SU-DHL-6 (cell line): ENCODE data around the gene NEU2.

Experiments
- H2AFZ ChIP-seq: fragments of 200-600 bp; sonication (generic); 2 replicates; pipeline ENCODE4 v1.6.1; 2014; ENCODE audit warnings: low read depth, mild to moderate bottlenecking, moderate library complexity, mixed read lengths, antibody characterized with exemption, low read length; ENCODE audit not compliant: severe bottlenecking
- H3F3A ChIP-seq: fragments of 200-600 bp; shearing (Covaris generic); 2 replicates; pipeline ENCODE4 v1.6.0; 2016; ENCODE audit warnings: antibody characterized with exemption, mild to moderate bottlenecking; ENCODE audit not compliant: insufficient read depth
- H3K27ac ChIP-seq: fragments of 200-600 bp; sonication (generic); 2 replicates; pipeline ENCODE4 v1.5.1; 2016; ENCODE audit warnings: low read depth, mild to moderate bottlenecking, low read length, moderate library complexity, mixed read lengths
- H3K27me3 ChIP-seq: fragments of 200-600 bp; sonication (generic), shearing (Covaris generic); 2 replicates; pipeline ENCODE4 v1.6.0; 2014; ENCODE audit warnings: mild to moderate bottlenecking, low read length
- H3K36me3 ChIP-seq: fragments of 200-600 bp; sonication (generic); 2 replicates; pipeline ENCODE4 v1.6.1; 2014; ENCODE audit warnings: mild to moderate bottlenecking, low read length, mixed read lengths
- H3K4me2 ChIP-seq: fragments of 300-600, 200-600 bp; shearing (Covaris generic), sonication (generic); 2 replicates; pipeline ENCODE4 v1.6.0; 2014; ENCODE audit warnings: low read length, low read depth, mild to moderate bottlenecking; ENCODE audit not compliant: poor library complexity, severe bottlenecking
- H3K4me3 ChIP-seq: fragments of 200-600 bp; sonication (generic); 2 replicates; pipeline ENCODE4 v1.5.1; 2014; ENCODE audit warnings: antibody characterized with exemption, low read length, mild to moderate bottlenecking, mixed read lengths; ENCODE audit not compliant: insufficient read depth, poor library complexity, severe bottlenecking
- H3K79me2 ChIP-seq: fragments of 200-600 bp; sonication (generic); 2 replicates; pipeline ENCODE4 v1.6.1; 2014; ENCODE audit warnings: mild to moderate bottlenecking, low read length, moderate library complexity; ENCODE audit not compliant: insufficient read depth
- H3K9ac ChIP-seq: fragments of 200-600 bp; sonication (generic); 2 replicates; pipeline ENCODE4 v1.7.0; 2014; ENCODE audit warnings: mild to moderate bottlenecking, low read length
- H3K9me2 ChIP-seq: fragments of 200-600 bp; sonication (generic); replicated peaks from 2 replicates; pipeline ENCODE4 v1.6.1; 2014; ENCODE audit warnings: low read length; ENCODE audit not compliant: insufficient read depth
- H3K9me3 ChIP-seq: fragments of 200-600 bp; sonication (generic); 2 replicates; pipeline ENCODE4 v1.6.1; 2014; ENCODE audit warnings: low read length, mixed read lengths; ENCODE audit not compliant: insufficient read depth
- H4K20me1 ChIP-seq: fragments of 200-600 bp; sonication (generic); 2 replicates; pipeline ENCODE4 v1.6.1; 2014; ENCODE audit warnings: low read depth, mild to moderate bottlenecking, antibody characterized with exemption, low read length, moderate library complexity, mixed read lengths
- EZH2phosphoT487 ChIP-seq: fragments of 200-600 bp; sonication (generic), shearing (Covaris generic); conservative IDR thresholded peaks from 2 replicates; pipeline ENCODE4 v1.6.1; 2018; ENCODE audit warnings: mild to moderate bottlenecking, antibody characterized with exemption, low read length, moderate library complexity, mixed read lengths
- TF ChIP-seq, protein P1 (sequence below): fragments of 200-600 bp; sonication (generic); IDR thresholded peaks from one replicate; pipeline ENCODE4 v1.5.1; 2017; ENCODE audit warnings: antibody characterized with exemption, mild to moderate bottlenecking, low read length, moderate library complexity; ENCODE audit not compliant: insufficient read depth, poor library complexity, severe bottlenecking

NEU2 gene

DNA sequence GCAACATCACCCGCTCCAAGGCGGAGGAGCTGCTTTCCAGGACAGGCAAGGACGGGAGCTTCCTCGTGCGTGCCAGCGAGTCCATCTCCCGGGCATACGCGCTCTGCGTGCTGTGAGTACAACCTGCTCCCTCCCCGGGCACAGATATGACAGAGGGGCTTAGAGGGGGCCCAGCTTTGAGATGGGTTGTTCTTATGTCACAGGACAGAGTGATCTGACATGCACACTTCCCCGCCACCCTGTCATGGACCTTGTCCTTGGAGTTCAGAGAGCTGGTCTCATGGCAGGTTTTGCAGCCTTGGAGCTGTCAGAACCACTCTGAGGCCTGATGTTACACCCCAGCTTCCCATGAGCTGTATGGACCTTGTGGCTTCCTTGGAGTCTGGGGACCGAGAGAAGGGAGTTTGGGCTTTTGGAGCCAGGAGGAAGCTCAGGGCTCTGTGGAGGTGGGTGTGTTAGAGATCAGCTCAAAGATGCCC, 28.1 kb downstream of the NEU2 start:
- Histone ChIP-seq H3K27me3 (no peaks in the 10 kb centered on the region), H4K20me1 (peaks cover 20% of the 10 kb centered on the region; the same call in 1 of the 2 replicates), H3F3A (peaks cover 7% of the 10 kb centered on the region), H3K9me2 (no peaks in the 10 kb centered on the region), H3K4me3 (peak overlapping the region; percentile 76), H3K4me2 (peak overlapping the region; percentile 75), H3K9ac (peak overlapping the region; percentile 89), H3K36me3 (no peaks in the 10 kb centered on the region), H2AFZ (no peak overlapping the region), H3K79me2 (peaks cover 50% of the 10 kb centered on the region), H3K27ac (peak overlapping the region; percentile 94), H3K9me3 (no peaks in the 10 kb centered on the region)
- no peak for TF ChIP-seq EZH2phosphoT487
- TF ChIP-seq, protein P1, sequence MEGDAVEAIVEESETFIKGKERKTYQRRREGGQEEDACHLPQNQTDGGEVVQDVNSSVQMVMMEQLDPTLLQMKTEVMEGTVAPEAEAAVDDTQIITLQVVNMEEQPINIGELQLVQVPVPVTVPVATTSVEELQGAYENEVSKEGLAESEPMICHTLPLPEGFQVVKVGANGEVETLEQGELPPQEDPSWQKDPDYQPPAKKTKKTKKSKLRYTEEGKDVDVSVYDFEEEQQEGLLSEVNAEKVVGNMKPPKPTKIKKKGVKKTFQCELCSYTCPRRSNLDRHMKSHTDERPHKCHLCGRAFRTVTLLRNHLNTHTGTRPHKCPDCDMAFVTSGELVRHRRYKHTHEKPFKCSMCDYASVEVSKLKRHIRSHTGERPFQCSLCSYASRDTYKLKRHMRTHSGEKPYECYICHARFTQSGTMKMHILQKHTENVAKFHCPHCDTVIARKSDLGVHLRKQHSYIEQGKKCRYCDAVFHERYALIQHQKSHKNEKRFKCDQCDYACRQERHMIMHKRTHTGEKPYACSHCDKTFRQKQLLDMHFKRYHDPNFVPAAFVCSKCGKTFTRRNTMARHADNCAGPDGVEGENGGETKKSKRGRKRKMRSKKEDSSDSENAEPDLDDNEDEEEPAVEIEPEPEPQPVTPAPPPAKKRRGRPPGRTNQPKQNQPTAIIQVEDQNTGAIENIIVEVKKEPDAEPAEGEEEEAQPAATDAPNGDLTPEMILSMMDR, result no peak

DNA sequence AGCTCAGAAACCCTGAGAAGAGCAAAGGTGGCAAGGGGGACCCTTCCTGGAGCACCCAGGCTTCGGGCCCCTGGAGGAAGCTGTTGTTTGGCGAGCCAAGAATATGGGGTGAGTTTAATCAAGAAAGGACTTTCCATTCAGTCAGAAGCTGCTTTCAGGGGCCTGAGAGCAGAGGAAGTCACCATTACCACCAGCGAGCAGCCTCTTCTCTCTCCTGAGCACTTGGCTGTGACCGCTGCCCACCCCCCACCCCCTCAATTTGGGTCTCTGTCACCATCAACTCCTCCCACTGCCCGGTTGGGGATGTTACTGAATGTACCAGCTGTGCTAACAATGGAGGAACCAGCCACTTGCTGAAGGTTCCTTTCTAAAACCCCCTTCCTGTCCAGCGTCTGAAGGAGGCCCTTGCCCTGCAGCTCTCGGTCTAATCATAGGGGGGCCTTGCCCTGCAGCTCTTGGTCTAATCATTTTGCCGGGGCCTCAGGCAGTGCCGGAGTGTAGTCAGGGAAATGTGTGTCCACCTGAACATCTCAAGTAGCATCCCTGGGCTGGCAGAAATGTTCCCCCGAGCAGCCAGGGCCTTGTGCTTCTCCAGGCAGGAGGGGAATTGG, 28.6 kb downstream of the NEU2 start:
- no peaks in the 10 kb centered on the region for H3K27me3 ChIP-seq
- no peaks in the 10 kb centered on the region for H3K9me2 ChIP-seq
- no peak overlapping the region for H2AFZ ChIP-seq
- no peaks in the 10 kb centered on the region for H3K36me3 ChIP-seq
- peak overlapping the region; percentile 89 for H3K9ac ChIP-seq
- peaks cover 7% of the 10 kb centered on the region for H3F3A ChIP-seq
- TF ChIP-seq, protein P1, result no peak
- TF ChIP-seq EZH2phosphoT487, result no peak
- H3K4me3 ChIP-seq, result peak overlapping the region; percentile 76
- H3K79me2 ChIP-seq, result peaks cover 53% of the 10 kb centered on the region
- peak overlapping the region; percentile 94 for H3K27ac ChIP-seq
- peaks cover 20% of the 10 kb centered on the region; the same call in 1 of the 2 replicates for H4K20me1 ChIP-seq
- H3K4me2 ChIP-seq, result peak overlapping the region; percentile 75
- no peaks in the 10 kb centered on the region for H3K9me3 ChIP-seq

DNA sequence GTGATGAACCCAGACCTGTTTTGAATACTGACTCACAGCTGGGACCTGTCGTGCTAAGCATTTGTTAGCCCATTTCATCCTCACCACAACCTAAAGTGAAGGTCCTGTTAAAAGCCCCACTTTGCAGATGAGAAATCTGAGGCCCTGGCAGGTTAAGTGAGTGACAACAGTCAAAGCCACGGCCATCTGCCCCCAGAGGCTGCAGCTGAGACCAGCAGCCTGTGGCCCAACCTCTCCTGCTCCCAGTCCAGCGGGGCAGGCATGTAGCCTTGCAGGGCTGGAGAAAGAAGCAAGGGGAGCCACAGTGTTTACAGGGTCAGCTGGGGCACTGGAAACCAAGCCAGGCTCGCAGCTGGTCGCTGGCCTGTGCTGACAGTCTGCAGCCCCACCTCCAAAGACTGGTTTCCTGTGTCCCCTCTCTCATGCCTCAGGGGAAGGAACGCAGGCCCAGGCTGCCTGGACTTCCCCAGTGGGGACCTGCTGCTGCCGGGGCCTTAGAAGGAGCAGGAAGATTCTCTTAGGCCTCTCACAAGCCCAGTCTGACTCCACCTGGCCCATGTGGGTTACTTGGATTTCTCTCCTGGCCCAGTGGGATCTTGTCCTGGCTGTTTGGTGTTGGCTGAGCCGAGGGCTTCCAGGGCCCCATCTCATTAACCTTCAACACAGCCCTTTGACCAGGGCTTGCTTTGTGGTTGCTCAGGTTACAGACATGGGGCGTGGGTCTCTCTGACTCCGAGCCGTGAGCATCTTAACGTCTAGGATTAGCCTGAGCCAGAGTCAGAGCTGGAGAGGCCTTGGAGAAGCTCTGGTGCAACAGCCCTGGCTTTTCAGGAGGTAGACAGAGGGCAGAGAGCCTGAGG, 29.3 kb downstream of the NEU2 start:
- TF ChIP-seq, protein P1, result peak; percentile 15
- TF ChIP-seq EZH2phosphoT487, result no peak
- H3K79me2 ChIP-seq, result peaks cover 61% of the 10 kb centered on the region
- H3K27ac ChIP-seq, result peak overlapping the region; percentile 94
- H3K36me3 ChIP-seq, result no peaks in the 10 kb centered on the region
- no peak overlapping the region for H2AFZ ChIP-seq
- H3F3A ChIP-seq, result peaks cover 7% of the 10 kb centered on the region
- H3K4me2 ChIP-seq, result peak overlapping the region; percentile 75
- H3K9me3 ChIP-seq, result no peaks in the 10 kb centered on the region
- peaks cover 20% of the 10 kb centered on the region; the same call in 1 of the 2 replicates for H4K20me1 ChIP-seq
- peak overlapping the region; percentile 89 for H3K9ac ChIP-seq
- no peaks in the 10 kb centered on the region for H3K27me3 ChIP-seq
- H3K9me2 ChIP-seq, result no peaks in the 10 kb centered on the region
- peak overlapping the region; percentile 76 for H3K4me3 ChIP-seq
